GM18951 (cell line): ENCODE results near the gene UNC13B.

Source experiments
- POLR2A ChIP-seq: IDR thresholded peaks from 4 replicates; pipeline ENCODE4 v1.6.1; 2011; ENCODE audit warnings: mild to moderate bottlenecking; ENCODE audit not compliant: insufficient read length, insufficient read depth; ENCODE audit errors: extremely low read depth
- in situ Hi-C: fragments of 300-500 bp; cut with MboI; formaldehyde crosslinking; loops from one replicate; pipeline ENCODE4 v1.12.0; 2022; ENCODE audit warnings: low sequenced_read_pairs, mixed read lengths, inconsistent platforms; ENCODE audit not compliant: unreplicated experiment

The UNC13B gene

DNA sequence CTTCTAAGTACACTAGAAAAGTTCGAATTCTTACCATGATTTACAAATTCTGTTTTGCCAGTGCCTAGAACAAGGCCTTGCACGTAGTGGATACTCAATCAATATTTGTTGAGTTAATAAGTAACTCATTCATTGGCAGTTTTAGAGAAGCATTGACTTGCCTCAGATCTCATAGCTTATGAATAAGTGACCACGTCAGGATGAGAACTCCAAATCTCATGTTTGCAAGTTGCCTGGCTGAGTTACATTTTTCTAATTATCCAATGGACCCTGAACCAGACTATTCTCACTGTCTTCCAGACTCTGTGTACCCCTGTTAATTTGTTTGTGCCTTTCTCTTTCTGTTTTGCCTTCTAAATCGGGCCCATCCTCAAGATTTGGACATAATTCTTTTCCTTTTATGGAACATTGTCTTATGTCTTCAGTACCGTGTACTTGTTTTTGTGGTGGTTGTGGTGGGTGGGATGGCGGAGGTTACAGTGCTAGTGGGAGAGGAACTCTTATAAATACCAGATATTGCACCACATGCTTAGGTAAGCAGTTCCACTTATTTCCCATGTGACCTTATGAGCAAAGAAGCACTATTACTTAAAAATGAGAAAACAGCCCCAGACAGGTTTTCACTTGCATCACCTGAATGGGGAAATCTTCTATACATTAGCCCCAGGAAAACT is 96.3 kb downstream of the UNC13B start:
- in situ Hi-C loops, result no loop called here
- TF ChIP-seq POLR2A, result no peak

DNA sequence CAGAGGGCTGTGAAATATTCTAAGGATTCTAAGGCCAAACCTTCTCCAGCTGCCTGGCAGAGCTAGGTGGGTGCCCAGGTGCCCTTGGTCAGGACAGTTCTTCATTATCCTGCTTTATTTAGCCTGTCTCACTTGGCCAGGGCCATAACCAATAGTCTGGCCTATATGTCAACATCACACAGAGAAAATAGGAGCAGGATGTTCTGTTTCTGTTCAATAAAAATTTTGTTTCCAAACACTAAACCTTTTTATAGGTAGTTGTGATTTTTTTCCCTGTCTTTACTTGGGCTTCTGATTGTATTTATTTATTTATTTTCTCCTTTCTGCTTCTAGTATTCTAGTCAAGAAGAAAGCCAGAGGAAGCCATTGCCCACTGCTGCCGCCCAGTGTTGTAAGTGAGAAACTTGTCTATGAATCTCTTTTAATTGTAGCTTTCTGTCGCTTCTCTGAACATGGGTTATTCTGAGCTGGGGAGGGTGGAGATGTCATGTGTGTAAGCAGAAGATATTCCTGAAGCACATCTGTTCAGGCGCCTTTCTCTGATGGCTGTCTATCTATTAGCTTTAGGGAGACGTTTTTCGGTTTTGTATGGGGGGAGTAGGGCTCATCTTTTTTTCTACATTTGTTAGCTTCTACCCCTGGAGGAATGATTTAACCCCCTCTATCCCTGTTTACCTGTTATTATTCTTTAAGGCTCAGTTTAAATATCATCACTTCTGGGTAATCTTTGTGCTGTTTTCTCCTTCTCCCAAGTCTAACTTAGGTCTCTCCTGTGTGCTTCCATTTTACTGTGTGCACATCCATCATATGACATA is 97.1 kb downstream of the UNC13B start:
- no peak for TF ChIP-seq POLR2A
- in situ Hi-C loops, result no loop called here

DNA sequence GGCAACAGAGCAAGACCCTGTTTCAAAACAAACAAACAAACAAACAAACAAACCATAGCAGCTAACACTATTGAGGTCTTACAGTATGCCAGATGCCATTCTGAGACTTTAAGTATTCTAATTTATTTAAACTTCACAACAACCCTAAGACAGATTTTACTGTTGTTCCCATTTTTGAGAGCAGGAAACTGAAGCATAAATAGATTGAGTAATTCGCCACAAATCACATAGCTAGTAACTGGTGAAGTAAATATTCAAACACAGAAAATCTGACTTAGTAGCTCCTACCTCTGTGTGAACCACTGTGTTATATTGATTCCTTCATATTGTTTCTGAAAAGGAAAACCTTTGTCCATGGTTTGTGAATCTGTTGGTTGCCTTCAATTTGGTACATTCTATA is 98.4 kb downstream of the UNC13B start:
- in situ Hi-C loops, result no loop called here

DNA sequence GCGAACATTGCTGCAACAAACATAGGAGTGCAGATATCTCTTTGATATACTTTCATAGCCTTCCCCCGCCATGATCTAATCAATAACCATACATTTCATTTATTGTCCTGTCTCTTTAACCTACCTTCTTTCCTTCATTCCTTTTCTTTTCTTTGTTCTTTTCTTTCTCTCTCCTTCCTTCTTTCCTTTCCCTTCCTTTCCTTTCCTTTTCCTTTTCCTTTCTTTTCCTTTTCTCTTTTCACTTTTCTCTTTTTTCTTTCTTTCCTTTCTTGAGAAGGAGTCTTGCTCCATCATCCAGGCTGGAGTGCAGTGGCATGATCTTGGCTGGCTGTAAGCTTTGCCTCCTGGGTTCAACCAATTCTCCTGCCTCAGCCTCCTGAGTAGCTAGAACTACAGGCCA is 100.3 kb downstream of the UNC13B start:
- in situ Hi-C loops, result no loop called here
- TF ChIP-seq POLR2A, result no peak

More for the DNA sequence above, 98.4 kb downstream of the UNC13B start:
- no peak for TF ChIP-seq POLR2A

DNA sequence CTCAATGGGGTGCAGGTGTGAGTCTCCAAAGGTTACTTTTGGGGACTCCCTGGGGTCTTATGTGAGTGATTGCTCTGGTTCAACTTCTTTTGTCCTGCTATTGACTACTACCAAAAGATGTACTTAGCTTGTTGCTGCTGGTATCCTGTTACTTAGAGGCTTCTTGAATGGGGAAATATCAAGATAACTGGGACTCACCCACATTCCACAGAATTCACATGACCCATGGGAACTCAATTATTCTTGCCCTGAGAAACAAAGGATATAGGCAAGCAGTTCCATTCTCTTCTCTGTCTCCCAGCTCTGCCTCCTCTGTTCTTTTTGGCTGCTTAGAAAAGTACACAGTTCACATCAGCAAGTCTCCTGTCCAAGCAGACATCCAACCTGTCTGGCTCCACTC is 105.9 kb downstream of the UNC13B start:
- TF ChIP-seq POLR2A, result no peak
- in situ Hi-C loops, result no loop called here

DNA sequence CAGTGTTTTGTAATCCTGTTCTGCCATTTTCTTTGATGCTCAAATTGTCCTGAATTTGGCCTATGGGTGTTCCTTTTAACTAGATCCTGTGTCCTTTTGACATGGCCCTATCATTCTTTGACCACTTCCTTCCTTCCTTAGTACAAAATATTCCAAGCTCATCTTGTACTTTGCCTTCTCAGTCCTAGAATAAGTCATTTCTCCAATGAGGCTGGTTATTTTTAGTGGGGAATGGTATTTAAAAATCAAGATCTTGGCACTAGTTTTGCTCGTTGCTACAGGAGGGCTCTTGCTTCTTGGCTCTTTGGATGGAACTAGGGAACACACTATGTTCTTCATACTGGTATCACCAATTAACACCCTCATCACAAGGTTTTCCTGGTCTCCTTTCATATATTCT is 108.1 kb downstream of the UNC13B start:
- in situ Hi-C loops, result no loop called here
- no peak for TF ChIP-seq POLR2A

DNA sequence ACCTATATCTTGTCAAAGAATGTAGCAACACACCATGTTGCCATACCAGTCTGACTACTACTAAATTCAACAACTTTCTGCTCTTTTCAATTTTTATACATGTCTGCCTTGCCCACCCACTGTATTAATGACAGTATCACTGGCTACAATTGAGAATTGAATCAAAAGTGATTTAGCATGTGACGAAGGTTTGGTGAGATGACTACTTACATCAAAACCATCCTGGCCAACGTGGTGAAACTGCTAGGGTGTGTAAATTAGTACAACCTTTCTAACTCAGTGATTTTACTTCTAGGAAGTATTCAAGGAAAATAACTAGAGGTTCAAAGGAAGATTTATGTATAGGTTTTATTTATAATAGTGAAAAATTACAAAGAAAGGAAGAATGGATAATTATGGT is 109.8 kb downstream of the UNC13B start:
- TF ChIP-seq POLR2A, result no peak

DNA sequence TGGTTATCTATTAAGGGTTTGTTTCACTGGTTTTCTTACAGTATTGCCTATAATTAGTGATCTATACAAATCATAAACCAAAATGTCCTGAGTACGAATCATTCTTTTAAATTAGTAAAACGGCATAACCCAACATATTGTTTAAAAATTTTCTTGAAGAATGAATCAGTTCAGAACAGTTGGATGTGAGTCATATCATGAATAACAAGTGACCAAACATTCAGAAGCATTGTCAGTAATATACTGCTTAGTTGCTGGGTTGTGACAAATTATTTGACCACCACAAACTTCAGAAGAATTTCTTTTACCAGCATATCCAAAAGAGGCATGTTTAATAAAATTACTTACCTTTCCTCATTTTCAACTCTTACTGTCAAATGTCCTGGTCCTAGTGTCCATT is 111.2 kb downstream of the UNC13B start:
- in situ Hi-C loops, result no loop called here
- TF ChIP-seq POLR2A, result no peak

More for the DNA sequence above, 109.8 kb downstream of the UNC13B start:
- in situ Hi-C loops, result no loop called here

DNA sequence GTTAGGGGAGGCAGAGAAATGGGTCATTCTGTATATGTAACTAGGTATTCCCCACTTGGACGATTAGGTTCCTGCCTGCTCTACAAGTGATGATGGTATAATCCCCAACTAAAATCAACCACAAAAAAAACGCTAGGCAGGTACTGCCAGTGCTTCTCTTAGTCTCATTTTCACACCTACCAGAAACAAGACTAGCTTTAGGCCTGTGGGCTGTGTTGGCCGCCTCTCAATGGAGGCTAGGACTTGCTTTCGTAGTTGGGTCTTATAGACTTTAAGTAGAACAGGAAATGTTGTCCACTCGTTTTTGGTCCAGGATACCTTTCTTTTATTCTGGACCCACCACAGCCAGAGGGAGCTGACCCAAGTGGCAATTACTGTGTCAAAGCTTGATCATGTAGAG is 111.8 kb downstream of the UNC13B start:
- in situ Hi-C loops, result no loop called here
- no peak for TF ChIP-seq POLR2A

DNA sequence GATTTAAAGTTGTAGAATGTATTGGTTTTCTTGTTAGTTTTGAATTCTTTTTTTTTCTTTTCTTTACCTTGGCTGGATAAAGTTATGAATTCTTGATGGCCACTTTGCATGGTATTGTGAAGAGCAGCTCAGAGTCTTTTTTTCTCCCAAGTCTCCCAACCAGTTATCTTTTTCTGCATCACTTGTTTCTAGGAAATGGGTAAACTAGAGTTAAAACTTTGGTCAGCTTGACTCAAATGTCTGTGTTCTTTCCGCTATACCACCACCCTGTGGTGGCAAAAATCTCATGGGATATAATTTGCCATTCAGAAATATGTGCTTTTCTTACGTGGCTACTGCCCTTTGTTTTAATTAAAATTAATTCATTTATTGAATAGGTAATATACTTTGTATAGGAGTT is 113.2 kb downstream of the UNC13B start:
- in situ Hi-C loops, result no loop called here
- TF ChIP-seq POLR2A, result no peak

DNA sequence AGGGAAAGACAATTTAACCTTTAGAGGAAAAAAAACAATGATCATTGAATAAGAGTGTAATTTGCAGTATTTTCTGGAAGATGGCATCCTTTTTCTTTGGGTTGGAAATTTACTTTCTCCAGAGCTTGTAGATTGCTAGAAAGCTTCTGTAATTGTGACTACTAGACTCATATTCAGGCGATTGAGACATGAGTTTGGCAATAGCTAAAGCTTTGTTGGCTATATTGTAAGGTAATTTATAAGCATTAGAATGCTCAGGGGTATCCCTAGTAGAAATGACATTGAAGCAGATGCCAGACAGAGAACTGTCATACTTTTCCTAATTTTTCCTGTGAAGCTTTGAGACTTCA is 115.3 kb downstream of the UNC13B start:
- in situ Hi-C loops, result no loop called here
- no peak for TF ChIP-seq POLR2A

DNA sequence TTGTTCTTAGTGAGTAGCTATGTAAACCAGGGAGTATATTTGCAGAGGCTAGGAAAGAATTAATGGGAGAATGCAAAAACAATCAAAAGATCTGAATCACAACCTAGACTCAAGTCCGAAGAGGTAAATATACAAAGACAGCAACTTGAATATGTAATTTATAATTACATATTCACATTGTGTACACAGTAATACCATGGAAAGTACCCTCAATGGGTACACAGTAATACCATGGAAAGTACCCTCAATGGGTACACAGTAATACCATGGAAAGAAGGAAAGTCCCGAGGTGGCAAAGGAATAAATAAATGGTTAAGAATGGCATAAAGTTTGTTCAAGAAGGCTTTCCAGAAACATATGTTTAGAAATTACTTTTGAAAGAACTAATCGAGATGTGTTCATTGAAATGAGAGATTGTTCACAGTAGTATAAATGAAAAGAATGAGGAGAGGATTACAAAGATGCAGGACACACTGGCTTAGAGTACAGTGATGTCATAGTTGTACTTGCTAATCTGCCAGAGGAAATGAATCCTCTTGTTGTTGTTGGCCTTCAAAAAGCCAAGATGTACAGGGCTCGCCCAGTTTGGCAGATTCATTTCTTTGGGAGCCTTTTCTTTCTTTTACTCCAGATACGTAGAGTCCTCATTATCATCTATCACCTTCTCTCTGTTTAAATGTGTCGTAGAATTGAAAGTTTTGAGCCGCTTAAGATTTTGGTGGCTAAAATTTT is 116.0 kb downstream of the UNC13B start:
- no peak for TF ChIP-seq POLR2A
- in situ Hi-C loops, result no loop called here

DNA sequence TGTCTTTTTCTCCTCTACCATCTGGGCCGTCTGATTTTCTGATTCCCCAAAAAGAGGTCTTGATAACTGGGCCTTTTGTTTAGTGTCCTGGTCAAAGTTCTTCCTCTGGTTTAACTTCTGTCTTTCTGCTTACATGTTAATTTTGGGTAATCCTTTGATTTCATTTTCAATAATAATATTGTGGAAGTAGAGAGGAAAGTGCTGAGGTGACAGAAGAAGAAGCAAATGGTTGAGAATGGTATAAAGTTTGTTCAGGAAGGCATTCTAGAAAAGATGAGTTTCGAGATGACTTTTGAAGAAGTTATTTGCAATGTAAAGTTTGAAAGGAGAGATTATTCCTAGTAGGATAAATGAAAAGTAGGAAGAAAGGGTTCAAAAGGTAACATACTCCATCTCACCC is 118.1 kb downstream of the UNC13B start:
- TF ChIP-seq POLR2A, result no peak
- in situ Hi-C loops, result no loop called here

DNA sequence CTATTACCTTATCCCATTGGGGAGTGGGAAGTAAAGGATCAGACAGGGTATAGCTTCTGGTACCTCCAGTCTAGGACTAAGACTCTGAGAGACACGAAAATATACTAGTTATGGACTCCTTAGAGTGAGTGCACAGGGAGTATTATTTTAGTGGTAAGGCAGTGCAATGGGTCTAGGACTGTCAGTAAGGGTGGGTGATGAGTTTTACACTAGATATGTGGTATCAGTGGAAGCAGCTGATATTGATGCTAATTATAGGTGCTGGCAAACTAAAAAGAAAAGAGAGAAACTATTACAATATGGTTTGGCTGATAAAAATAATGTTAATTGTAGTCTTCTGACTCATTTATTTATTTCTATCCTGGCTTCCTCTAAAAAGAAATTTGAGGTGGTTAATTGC is 118.6 kb downstream of the UNC13B start:
- no peak for TF ChIP-seq POLR2A
- in situ Hi-C loops, result no loop called here

DNA sequence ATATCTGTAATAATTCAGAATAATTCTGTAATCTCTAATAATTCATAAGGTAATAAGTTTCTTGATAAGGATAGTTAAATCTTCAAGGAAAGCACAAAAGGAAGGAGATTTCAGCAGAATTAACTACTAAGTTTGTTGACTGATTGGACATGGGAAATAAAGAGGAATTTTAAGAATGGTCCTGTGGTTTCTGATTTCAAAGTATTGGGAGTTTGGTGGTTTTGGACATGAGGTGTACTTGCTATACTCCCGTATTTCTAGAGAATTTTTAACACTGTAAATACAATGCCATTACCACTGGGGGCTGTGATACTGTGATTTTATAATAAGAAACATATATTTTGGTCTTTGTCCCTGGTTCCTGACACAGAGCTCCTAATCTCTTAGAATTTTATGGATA is 123.9 kb downstream of the UNC13B start:
- no peak for TF ChIP-seq POLR2A
- in situ Hi-C loops, result no loop called here
